ENCODE measurements around the gene DIMT1.

DNA sequence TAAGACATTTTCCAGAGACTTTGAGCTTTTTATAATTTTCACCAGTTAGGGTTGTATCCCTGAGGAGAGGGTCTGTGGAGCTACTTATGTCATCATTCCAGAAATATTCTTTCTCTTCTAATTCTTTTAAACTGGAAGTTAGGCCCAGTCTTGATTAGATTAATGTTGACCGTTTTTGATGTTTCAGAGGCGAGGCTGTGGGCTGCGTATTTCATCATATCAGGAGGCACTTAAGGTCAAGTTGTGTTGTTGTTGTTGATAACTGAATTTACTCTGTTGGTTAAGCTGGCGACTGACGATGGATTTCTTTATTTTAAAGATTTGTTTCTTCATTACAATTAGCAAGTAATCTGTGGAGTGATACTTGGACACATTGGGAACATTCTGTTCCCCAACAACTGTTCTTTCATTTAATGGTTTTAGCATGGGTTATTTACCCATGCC is 28.9 kb upstream of the DIMT1 start:
- TF ChIP-seq, protein P1, sequence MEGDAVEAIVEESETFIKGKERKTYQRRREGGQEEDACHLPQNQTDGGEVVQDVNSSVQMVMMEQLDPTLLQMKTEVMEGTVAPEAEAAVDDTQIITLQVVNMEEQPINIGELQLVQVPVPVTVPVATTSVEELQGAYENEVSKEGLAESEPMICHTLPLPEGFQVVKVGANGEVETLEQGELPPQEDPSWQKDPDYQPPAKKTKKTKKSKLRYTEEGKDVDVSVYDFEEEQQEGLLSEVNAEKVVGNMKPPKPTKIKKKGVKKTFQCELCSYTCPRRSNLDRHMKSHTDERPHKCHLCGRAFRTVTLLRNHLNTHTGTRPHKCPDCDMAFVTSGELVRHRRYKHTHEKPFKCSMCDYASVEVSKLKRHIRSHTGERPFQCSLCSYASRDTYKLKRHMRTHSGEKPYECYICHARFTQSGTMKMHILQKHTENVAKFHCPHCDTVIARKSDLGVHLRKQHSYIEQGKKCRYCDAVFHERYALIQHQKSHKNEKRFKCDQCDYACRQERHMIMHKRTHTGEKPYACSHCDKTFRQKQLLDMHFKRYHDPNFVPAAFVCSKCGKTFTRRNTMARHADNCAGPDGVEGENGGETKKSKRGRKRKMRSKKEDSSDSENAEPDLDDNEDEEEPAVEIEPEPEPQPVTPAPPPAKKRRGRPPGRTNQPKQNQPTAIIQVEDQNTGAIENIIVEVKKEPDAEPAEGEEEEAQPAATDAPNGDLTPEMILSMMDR (conservative IDR thresholded peaks at IDR 0.05 in 1 of 2, IDR thresholded peaks at IDR 0.05 in 1 of 2; ENCODE audit: low read depth in 1 of 2, low read length in 2 of 2): no peak
- no peak for TF ChIP-seq EZH2 (IDR thresholded peaks at IDR 0.05; ENCODE audit: low read length, missing control alignments)

All from fibroblast of lung (primary cell).